ENCODE measurements around the gene PAK6.

Gene PAK6

GRCh38 chr15:40256638-40257235 lies 17.9 kb downstream of the PAK6 start:
- DNase-seq: no peak

- DNase-seq: no peak
Observed at GRCh38 chr15:40257656-40258450, 19.0 kb downstream of the PAK6 start.

- DNase-seq: no peak
Observed at GRCh38 chr15:40258544-40258943, 19.7 kb downstream of the PAK6 start.

GRCh38 chr15:40259021-40259420 lies 20.2 kb downstream of the PAK6 start:
- DNase-seq: no peak

- no peak for DNase-seq
Observed at GRCh38 chr15:40263024-40263754, 24.3 kb downstream of the PAK6 start.

- DNase-seq: no peak
Observed at GRCh38 chr15:40264321-40265153, 25.7 kb downstream of the PAK6 start.

GRCh38 chr15:40265355-40265754 lies 26.5 kb downstream of the PAK6 start:
- DNase-seq: no peak

- DNase-seq: no peak
Observed at GRCh38 chr15:40265875-40266274, 27.0 kb downstream of the PAK6 start.

GRCh38 chr15:40266828-40267304 lies 28.0 kb downstream of the PAK6 start:
- no peak for DNase-seq

- DNase-seq: no peak
Observed at GRCh38 chr15:40267670-40268069, 28.8 kb downstream of the PAK6 start.

GRCh38 chr15:40269604-40270003 lies 30.7 kb downstream of the PAK6 start:
- DNase-seq: no peak

GRCh38 chr15:40270246-40270995 lies 31.6 kb downstream of the PAK6 start:
- no peak for DNase-seq

GRCh38 chr15:40271685-40272484 lies 33.0 kb downstream of the PAK6 start:
- no peak for DNase-seq

GRCh38 chr15:40272485-40273056 lies 33.7 kb downstream of the PAK6 start:
- DNase-seq: no peak

GRCh38 chr15:40273428-40273827 lies 34.6 kb downstream of the PAK6 start:
- no peak for DNase-seq

GRCh38 chr15:40274350-40275274 lies 35.7 kb downstream of the PAK6 start:
- peak; percentile 89 for DNase-seq

- DNase-seq: no peak
Observed at GRCh38 chr15:40275523-40275922, 36.7 kb downstream of the PAK6 start.

- no peak for DNase-seq
Observed at GRCh38 chr15:40275954-40276353, 37.1 kb downstream of the PAK6 start.

- no peak for DNase-seq
Observed at GRCh38 chr15:40276927-40277326, 38.1 kb downstream of the PAK6 start.

GRCh38 chr15:40277471-40277870 lies 38.6 kb downstream of the PAK6 start:
- no peak for DNase-seq
